A549 (cell line): ENCODE measurements around the gene CRIP2. TPM values are rescaled to one million over a fixed set of nuclear protein-coding genes. Genes with fewer than 3 reads are reported as not detected.

Experiments used
- ATAC-seq, 2 experiments: fragments of 200-7000 bp in 1 of 2; fragments of >200 bp in 1 of 2; cut with Nextera tagmentation in 1 of 2; cut with Tn5 transposase in 1 of 2; 3 replicates each; pipeline versions ENCODE4 v1.8.0 to v1.9.1; 2018 to 2020; ENCODE audit warnings: mild to moderate bottlenecking in 1 of 2, moderate library complexity in 1 of 2
- CTCF ChIA-PET: fragments of 300-600 bp; sonication (Branson Sonifier 250); formaldehyde crosslinking; extraction: SDS; loops from one replicate; lab custom pipeline; 2021; ENCODE audit warnings: antibody characterized with exemption, inconsistent platforms; lab: Yijun Ruan, JAX
- POLR2A ChIA-PET: fragments of 350-600 bp; formaldehyde crosslinking; extraction: SDS; loops from one replicate; lab custom pipeline; 2021; ENCODE audit warnings: antibody characterized with exemption, inconsistent platforms; lab: Yijun Ruan, JAX
- DNase-seq, 2 experiments: peaks; one replicate each; pipeline versions ENCODE4 v3.0.0 to v3.0.0-alpha.2; 2011 to 2016; ENCODE audit warnings: low read depth in 1 of 2, low spot score in 1 of 2
- FAIRE-seq: peaks from 2 replicates; lab custom pipeline; 2011; peaks lifted over from hg19 to GRCh38; lab: Jason Lieb, UNC
- H3K27ac ChIP-seq, 2 experiments: fragments of >200 bp; sonication (Bioruptor Twin); formaldehyde crosslinking; 3 replicates each; pipeline ENCODE4 v1.5.1; 2016 to 2017
- H3K4me1 ChIP-seq: fragments of >200 bp; sonication (Bioruptor Twin); formaldehyde crosslinking; 3 replicates; pipeline ENCODE4 v1.6.1; 2016
- H3K4me2 ChIP-seq: fragments of >200 bp; sonication (Bioruptor Twin); formaldehyde crosslinking; 3 replicates; pipeline ENCODE4 v1.6.1; 2016
- H3K4me3 ChIP-seq: fragments of >200 bp; sonication (Bioruptor Twin); formaldehyde crosslinking; 3 replicates; pipeline ENCODE4 v1.5.1; 2016
- H3K9me3 ChIP-seq: fragments of >200 bp; sonication (Bioruptor Twin); formaldehyde crosslinking; 3 replicates; pipeline ENCODE4 v1.6.1; 2016
- EHF ChIP-seq: fragments of 250-450 bp; sonication (Bioruptor Pico); IDR thresholded peaks from 2 replicates; pipeline ENCODE4 v1.5.0; 2020; ENCODE audit warnings: mild to moderate bottlenecking
- FOXS1 ChIP-seq: fragments of 250-450 bp; sonication (Bioruptor Pico); IDR thresholded peaks from 2 replicates; pipeline ENCODE4 v1.5.0; 2020; ENCODE audit warnings: mild to moderate bottlenecking, moderate library complexity
- HEYL ChIP-seq: fragments of 250-450 bp; sonication (Bioruptor Pico); IDR thresholded peaks from 2 replicates; pipeline ENCODE4 v1.8.0; 2021; ENCODE audit warnings: mild to moderate bottlenecking, moderate library complexity
- HOXA7 ChIP-seq: fragments of 250-450 bp; sonication (Bioruptor Pico); IDR thresholded peaks from 2 replicates; pipeline ENCODE4 v1.5.0; 2020; ENCODE audit warnings: mild to moderate bottlenecking, moderate library complexity
- HOXB13 ChIP-seq: fragments of 250-450 bp; sonication (Bioruptor Pico); IDR thresholded peaks from 2 replicates; pipeline ENCODE4 v1.5.0; 2020; ENCODE audit warnings: low read depth, mild to moderate bottlenecking, moderate library complexity
- HOXB5 ChIP-seq: fragments of 250-450 bp; sonication (Bioruptor Pico); IDR thresholded peaks from 2 replicates; pipeline ENCODE4 v1.5.0; 2020; ENCODE audit warnings: mild to moderate bottlenecking, moderate library complexity
- MAZ ChIP-seq: fragments of 150-350 bp; IDR thresholded peaks from 2 replicates; pipeline ENCODE4 v1.6.1; 2014; ENCODE audit warnings: antibody characterized with exemption, low read depth, low read length, borderline replicate concordance
- NR3C1 ChIP-seq: fragments of >200 bp; sonication (Bioruptor Twin); formaldehyde crosslinking; IDR thresholded peaks from 3 replicates; pipeline ENCODE4 v1.6.1; 2017
- POLR2A ChIP-seq: IDR thresholded peaks from 2 replicates; pipeline ENCODE4 v1.6.1; 2012; ENCODE audit warnings: mild to moderate bottlenecking, low read length
- RARB ChIP-seq: fragments of 250-450 bp; sonication (Bioruptor Pico); IDR thresholded peaks from 2 replicates; pipeline ENCODE4 v1.8.0; 2021; ENCODE audit warnings: mild to moderate bottlenecking, moderate library complexity
- SMC3 ChIP-seq: fragments of >200 bp; sonication (Bioruptor Twin); formaldehyde crosslinking; IDR thresholded peaks from 3 replicates; pipeline ENCODE4 v1.6.1; 2018; ENCODE audit warnings: inconsistent platforms
- SREBF2 ChIP-seq: fragments of 450-650 bp; IDR thresholded peaks from 2 replicates; pipeline ENCODE4 v1.6.1; 2014; ENCODE audit warnings: mild to moderate bottlenecking, moderate library complexity
- TFCP2L1 ChIP-seq: fragments of 250-450 bp; sonication (Bioruptor Pico); IDR thresholded peaks from 2 replicates; pipeline ENCODE4 v1.5.0; 2021; ENCODE audit warnings: mild to moderate bottlenecking
- ZSCAN20 ChIP-seq: fragments of 250-450 bp; sonication (Bioruptor Pico); IDR thresholded peaks from 2 replicates; pipeline ENCODE4 v1.8.0; 2022; ENCODE audit warnings: mild to moderate bottlenecking, moderate library complexity
- WGBS: methylation state at CpG from one replicate; pipeline ENCODE4 v1.1.6; 2017; ENCODE audit errors: missing lambda C conversion rate; 5-methylcytosine and 5-hydroxymethylcytosine counted together
- polyA plus RNA-seq, 4 experiments: library from polyadenylated mRNA; depleted of rRNA in 3 of 4; stranded (reverse); fragments of >200 nt; fragmentation: RNase III in 1 of 4; extraction: RNeasy Plus Mini Kit Qiagen cat#74134 plus additional on column Dnase treatment in 1 of 4; gene quantifications; 2 replicates in 3 of 4; 3 replicates in 1 of 4; pipeline ENCODE4 v1.2.3, GENCODE V29; 2011 to 2017
- TF ChIP-seq, protein P1 (sequence below): fragments of 200-600 bp; sonication (generic); IDR thresholded peaks from 2 replicates; pipeline ENCODE4 v1.6.1; 2016; ENCODE audit warnings: antibody characterized with exemption, mild to moderate bottlenecking, moderate library complexity
- TF ChIP-seq, protein P2 (sequence below): fragments of 250-450 bp; sonication (Bioruptor Pico); IDR thresholded peaks from 2 replicates; pipeline ENCODE4 v1.5.0; 2020; ENCODE audit warnings: low read depth, mild to moderate bottlenecking, moderate library complexity
- TF ChIP-seq, protein P3 (sequence below): fragments of 250-450 bp; sonication (Bioruptor Pico); IDR thresholded peaks from 2 replicates; pipeline ENCODE4 v1.5.0; 2021; ENCODE audit warnings: mild to moderate bottlenecking, moderate library complexity, borderline replicate concordance
- TF ChIP-seq, protein P4 (sequence below): IDR thresholded peaks from 2 replicates; pipeline ENCODE4 v1.6.1; 2012; ENCODE audit warnings: low read depth, borderline replicate concordance
- TF ChIP-seq, protein P5 (sequence below): IDR thresholded peaks from 2 replicates; pipeline ENCODE4 v1.6.1; 2012
- TF ChIP-seq, protein P6 (sequence below): fragments of >200 bp; sonication (Bioruptor Twin); formaldehyde crosslinking; IDR thresholded peaks from 2 replicates; pipeline ENCODE4 v1.6.1; 2016

Gene CRIP2
- polyA plus RNA-seq, 2 of the 4 experiments (the other 2 are of a cell fraction), result 41.0 to 67.3 TPM

DNA sequence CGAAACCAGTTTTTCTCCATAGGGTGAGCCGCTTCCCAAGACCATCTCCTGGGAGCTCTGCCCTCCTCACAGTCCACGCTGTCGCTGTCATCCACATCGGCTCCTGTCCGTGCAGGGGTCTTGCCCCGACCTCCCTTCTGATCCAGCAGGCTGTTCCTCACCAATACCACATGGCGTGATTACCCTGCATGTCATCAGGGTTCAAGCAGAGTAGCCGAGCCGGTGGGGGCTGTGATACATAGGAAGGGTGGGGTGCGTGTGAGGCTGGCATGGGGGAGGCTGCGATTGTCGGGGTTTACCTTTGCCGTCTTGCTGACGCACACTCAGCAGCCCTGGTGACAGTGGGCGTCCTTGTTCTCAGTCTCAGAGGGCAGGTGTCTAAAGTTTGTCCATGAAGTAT, 33.4 kb downstream of the CRIP2 start:
- FAIRE-seq, result no peak
- CTCF ChIA-PET, result interaction anchor here (1.3 to 1.9 kb wide), 2 partner anchors 20 to 26 kb away, joined by 4 to 5 read pairs; no protein-coding TSS in a partner anchor

DNA sequence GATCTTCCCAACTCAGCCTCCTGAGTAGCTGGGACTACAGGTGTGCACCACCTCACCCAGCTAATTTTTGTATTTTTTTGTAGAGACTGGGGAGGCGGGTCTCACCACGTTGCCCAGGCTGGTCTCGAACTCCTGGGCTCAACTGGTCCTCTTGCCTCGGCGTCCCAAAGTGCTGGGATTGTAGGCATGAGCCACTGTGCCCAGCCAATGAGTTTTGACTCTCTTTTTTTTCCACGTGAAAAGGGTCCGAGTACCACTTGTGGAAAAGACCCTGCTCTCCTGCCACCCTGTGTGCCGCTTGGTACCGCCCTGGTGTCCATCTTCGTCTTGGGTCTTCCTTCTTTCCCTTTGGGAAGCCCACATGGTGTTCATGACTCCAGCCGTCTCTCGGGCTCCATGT, 34.0 kb downstream of the CRIP2 start:
- peaks cover 11% of the 10 kb centered on the region for H3K4me1 ChIP-seq
- no peak for ATAC-seq
- no peak overlapping the region for H3K27ac ChIP-seq
- WGBS, result 73% methylated on average over 12 of the region's 12 CpGs
- no peak overlapping the region for H3K4me3 ChIP-seq
- FAIRE-seq, result no peak
- no peak overlapping the region for H3K4me2 ChIP-seq
- ChIA-PET CTCF (no interaction called here), POLR2A (no interaction called here)
- TF ChIP-seq HOXB13 (CRISPR knock-in tag) (no peak), EHF (CRISPR knock-in tag) (no peak), NR3C1 (no peak), SMC3 (no peak), MAZ (no peak), RARB (no peak), HEYL (CRISPR knock-in tag) (no peak)
- TF ChIP-seq, protein P1, sequence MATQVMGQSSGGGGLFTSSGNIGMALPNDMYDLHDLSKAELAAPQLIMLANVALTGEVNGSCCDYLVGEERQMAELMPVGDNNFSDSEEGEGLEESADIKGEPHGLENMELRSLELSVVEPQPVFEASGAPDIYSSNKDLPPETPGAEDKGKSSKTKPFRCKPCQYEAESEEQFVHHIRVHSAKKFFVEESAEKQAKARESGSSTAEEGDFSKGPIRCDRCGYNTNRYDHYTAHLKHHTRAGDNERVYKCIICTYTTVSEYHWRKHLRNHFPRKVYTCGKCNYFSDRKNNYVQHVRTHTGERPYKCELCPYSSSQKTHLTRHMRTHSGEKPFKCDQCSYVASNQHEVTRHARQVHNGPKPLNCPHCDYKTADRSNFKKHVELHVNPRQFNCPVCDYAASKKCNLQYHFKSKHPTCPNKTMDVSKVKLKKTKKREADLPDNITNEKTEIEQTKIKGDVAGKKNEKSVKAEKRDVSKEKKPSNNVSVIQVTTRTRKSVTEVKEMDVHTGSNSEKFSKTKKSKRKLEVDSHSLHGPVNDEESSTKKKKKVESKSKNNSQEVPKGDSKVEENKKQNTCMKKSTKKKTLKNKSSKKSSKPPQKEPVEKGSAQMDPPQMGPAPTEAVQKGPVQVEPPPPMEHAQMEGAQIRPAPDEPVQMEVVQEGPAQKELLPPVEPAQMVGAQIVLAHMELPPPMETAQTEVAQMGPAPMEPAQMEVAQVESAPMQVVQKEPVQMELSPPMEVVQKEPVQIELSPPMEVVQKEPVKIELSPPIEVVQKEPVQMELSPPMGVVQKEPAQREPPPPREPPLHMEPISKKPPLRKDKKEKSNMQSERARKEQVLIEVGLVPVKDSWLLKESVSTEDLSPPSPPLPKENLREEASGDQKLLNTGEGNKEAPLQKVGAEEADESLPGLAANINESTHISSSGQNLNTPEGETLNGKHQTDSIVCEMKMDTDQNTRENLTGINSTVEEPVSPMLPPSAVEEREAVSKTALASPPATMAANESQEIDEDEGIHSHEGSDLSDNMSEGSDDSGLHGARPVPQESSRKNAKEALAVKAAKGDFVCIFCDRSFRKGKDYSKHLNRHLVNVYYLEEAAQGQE, result no peak
- TF ChIP-seq, protein P2, sequence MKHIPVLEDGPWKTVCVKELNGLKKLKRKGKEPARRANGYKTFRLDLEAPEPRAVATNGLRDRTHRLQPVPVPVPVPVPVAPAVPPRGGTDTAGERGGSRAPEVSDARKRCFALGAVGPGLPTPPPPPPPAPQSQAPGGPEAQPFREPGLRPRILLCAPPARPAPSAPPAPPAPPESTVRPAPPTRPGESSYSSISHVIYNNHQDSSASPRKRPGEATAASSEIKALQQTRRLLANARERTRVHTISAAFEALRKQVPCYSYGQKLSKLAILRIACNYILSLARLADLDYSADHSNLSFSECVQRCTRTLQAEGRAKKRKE (CRISPR knock-in tag), result no peak
- no peak for DNase-seq
- no peaks in the 10 kb centered on the region for H3K9me3 ChIP-seq

More for the DNA sequence above, 33.4 kb downstream of the CRIP2 start:
- POLR2A ChIA-PET, result no interaction called here
- no peak for TF ChIP-seq HOXA7 (CRISPR knock-in tag)
- TF ChIP-seq, protein P3, sequence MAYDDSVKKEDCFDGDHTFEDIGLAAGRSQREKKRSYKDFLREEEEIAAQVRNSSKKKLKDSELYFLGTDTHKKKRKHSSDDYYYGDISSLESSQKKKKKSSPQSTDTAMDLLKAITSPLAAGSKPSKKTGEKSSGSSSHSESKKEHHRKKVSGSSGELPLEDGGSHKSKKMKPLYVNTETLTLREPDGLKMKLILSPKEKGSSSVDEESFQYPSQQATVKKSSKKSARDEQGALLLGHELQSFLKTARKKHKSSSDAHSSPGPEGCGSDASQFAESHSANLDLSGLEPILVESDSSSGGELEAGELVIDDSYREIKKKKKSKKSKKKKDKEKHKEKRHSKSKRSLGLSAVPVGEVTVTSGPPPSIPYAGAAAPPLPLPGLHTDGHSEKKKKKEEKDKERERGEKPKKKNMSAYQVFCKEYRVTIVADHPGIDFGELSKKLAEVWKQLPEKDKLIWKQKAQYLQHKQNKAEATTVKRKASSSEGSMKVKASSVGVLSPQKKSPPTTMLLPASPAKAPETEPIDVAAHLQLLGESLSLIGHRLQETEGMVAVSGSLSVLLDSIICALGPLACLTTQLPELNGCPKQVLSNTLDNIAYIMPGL (CRISPR knock-in tag), result no peak
- no peak for TF ChIP-seq SMC3
- Histone ChIP-seq H3K4me3 (no peak overlapping the region), H3K27ac (no peak overlapping the region), H3K4me2 (no peak overlapping the region), H3K9me3 (no peaks in the 10 kb centered on the region), H3K4me1 (peaks cover 11% of the 10 kb centered on the region)
- WGBS, result 57% methylated on average over 16 of the region's 16 CpGs
- no peak for DNase-seq
- no peak for ATAC-seq

DNA sequence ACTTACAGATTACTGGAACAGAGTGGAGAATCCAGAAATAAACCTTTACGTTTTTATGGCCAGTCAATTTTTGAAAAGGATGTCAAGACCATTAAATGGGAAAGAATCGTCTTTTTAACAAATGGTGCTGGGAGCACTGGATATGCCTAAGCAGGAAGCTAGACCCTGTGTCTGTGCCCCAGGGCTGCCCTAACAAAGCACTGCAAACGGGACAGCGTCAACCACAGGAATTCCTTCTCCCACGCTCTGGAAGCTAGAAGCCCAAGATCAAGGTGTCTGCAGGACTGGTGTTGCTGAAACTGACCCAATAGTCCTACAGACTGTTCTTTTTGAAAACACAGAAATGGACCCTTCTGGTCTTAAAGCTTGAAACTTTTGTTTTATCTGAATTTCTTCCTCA, 42.5 kb downstream of the CRIP2 start:
- POLR2A ChIA-PET, result no interaction called here
- no peak overlapping the region for H3K4me3 ChIP-seq
- ATAC-seq (0 out of 6 replicates have a peak, but pooled peaks of 1 of the 2 experiments have one; percentile 35), DNase-seq (no peak), FAIRE-seq (no peak)
- H3K9me3 ChIP-seq, result no peaks in the 10 kb centered on the region
- H3K4me1 ChIP-seq, result peaks cover under 1% of the 10 kb centered on the region; the same call in 2 of the 3 replicates
- CTCF ChIA-PET, result interaction anchor here (0.9 to 3.6 kb wide), 4 partner anchors 11 to 21 kb away, joined by 3 to 14 read pairs (median 4); no protein-coding TSS in a partner anchor
- H3K4me2 ChIP-seq, result no peak overlapping the region
- WGBS, result 58% methylated on average over 5 of the region's 5 CpGs
- H3K27ac ChIP-seq, result no peak overlapping the region
- TF ChIP-seq POLR2A, result no peak
- no peak for TF ChIP-seq TFCP2L1 (CRISPR knock-in tag)
- TF ChIP-seq SREBF2, result no peak
- no peak for TF ChIP-seq HOXB5 (CRISPR knock-in tag)
- TF ChIP-seq, protein P1, result no peak
- TF ChIP-seq, protein P4, sequence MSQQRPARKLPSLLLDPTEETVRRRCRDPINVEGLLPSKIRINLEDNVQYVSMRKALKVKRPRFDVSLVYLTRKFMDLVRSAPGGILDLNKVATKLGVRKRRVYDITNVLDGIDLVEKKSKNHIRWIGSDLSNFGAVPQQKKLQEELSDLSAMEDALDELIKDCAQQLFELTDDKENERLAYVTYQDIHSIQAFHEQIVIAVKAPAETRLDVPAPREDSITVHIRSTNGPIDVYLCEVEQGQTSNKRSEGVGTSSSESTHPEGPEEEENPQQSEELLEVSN, result no peak
- TF ChIP-seq, protein P5, sequence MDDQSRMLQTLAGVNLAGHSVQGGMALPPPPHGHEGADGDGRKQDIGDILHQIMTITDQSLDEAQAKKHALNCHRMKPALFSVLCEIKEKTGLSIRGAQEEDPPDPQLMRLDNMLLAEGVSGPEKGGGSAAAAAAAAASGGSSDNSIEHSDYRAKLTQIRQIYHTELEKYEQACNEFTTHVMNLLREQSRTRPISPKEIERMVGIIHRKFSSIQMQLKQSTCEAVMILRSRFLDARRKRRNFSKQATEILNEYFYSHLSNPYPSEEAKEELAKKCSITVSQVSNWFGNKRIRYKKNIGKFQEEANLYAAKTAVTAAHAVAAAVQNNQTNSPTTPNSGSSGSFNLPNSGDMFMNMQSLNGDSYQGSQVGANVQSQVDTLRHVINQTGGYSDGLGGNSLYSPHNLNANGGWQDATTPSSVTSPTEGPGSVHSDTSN, result no peak
- no peak for TF ChIP-seq FOXS1 (CRISPR knock-in tag)
- TF ChIP-seq, protein P6, sequence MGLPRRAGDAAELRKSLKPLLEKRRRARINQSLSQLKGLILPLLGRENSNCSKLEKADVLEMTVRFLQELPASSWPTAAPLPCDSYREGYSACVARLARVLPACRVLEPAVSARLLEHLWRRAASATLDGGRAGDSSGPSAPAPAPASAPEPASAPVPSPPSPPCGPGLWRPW, result no peak
- no peak for TF ChIP-seq ZSCAN20 (CRISPR knock-in tag)
